ENCODE data around the gene TMOD4. TPM values are rescaled to one million over a fixed set of nuclear protein-coding genes. Genes with fewer than 3 reads are reported as not detected.

The TMOD4 gene
- total RNA-seq, 1 donor = not detected

- DNase-seq (ENCODE audit: low read depth) = peak; percentile 71
- TF ChIP-seq CTCF (IDR thresholded peaks at IDR 0.05; ENCODE audit: insufficient read depth, low read depth, low read length) = no peak
- H3K4me3 ChIP-seq (ENCODE audit: low read depth, low read length) = peak overlapping the region; percentile 99
These were observed 11.0 kb downstream of the TMOD4 start for GRCh38 chr1:151164732-151165280.

- TF ChIP-seq CTCF (IDR thresholded peaks at IDR 0.05; ENCODE audit: insufficient read depth, low read depth, low read length) = no peak
- no peak for DNase-seq (ENCODE audit: low read depth)
These were observed 16.4 kb downstream of the TMOD4 start for GRCh38 chr1:151159373-151159772.

GRCh38 chr1:151158751-151159251 is 17.0 kb downstream of the TMOD4 start:
- DNase-seq (ENCODE audit: low read depth) = no peak
- H3K4me3 ChIP-seq (ENCODE audit: low read depth, low read length) = no peak overlapping the region
- TF ChIP-seq CTCF (IDR thresholded peaks at IDR 0.05; ENCODE audit: insufficient read depth, low read depth, low read length) = no peak

More at GRCh38 chr1:151159373-151159772, 16.4 kb downstream of the TMOD4 start:
- H3K4me3 ChIP-seq (ENCODE audit: low read depth, low read length) = no peak overlapping the region

- DNase-seq (ENCODE audit: low read depth) = no peak
- H3K4me3 ChIP-seq (ENCODE audit: low read depth, low read length) = no peak overlapping the region
- TF ChIP-seq CTCF (IDR thresholded peaks at IDR 0.05; ENCODE audit: insufficient read depth, low read depth, low read length) = no peak
These were observed 17.5 kb downstream of the TMOD4 start for GRCh38 chr1:151158326-151158725.

GRCh38 chr1:151157067-151157531 is 18.7 kb downstream of the TMOD4 start:
- DNase-seq (ENCODE audit: low read depth) = no peak
- no peak overlapping the region for H3K4me3 ChIP-seq (ENCODE audit: low read depth, low read length)
- no peak for TF ChIP-seq CTCF (IDR thresholded peaks at IDR 0.05; ENCODE audit: insufficient read depth, low read depth, low read length)

GRCh38 chr1:151156515-151156819 is 19.3 kb downstream of the TMOD4 start, which contains the start of gene TNFAIP8L2:
Gene TNFAIP8L2, plus strand, starts transcription at chr1:151156649. Its CDS starts 2,049 bp downstream, at chr1:151158698.
- no peak within 1 kb of the TSS for H3K4me3 ChIP-seq (ENCODE audit: low read depth, low read length)
- DNase-seq (ENCODE audit: low read depth) = no peak
- TF ChIP-seq CTCF (IDR thresholded peaks at IDR 0.05; ENCODE audit: insufficient read depth, low read depth, low read length) = no peak

GRCh38 chr1:151147665-151148064 is 28.1 kb downstream of the TMOD4 start:
- H3K4me3 ChIP-seq (ENCODE audit: low read depth, low read length) = no peak overlapping the region
- no peak for TF ChIP-seq CTCF (IDR thresholded peaks at IDR 0.05; ENCODE audit: insufficient read depth, low read depth, low read length)
- DNase-seq (ENCODE audit: low read depth) = no peak

All from fibroblast of villous mesenchyme (primary cell).